Measurements from ENCODE around the gene TRMT6.

TRMT6 gene, protein sequence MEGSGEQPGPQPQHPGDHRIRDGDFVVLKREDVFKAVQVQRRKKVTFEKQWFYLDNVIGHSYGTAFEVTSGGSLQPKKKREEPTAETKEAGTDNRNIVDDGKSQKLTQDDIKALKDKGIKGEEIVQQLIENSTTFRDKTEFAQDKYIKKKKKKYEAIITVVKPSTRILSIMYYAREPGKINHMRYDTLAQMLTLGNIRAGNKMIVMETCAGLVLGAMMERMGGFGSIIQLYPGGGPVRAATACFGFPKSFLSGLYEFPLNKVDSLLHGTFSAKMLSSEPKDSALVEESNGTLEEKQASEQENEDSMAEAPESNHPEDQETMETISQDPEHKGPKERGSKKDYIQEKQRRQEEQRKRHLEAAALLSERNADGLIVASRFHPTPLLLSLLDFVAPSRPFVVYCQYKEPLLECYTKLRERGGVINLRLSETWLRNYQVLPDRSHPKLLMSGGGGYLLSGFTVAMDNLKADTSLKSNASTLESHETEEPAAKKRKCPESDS

DNA sequence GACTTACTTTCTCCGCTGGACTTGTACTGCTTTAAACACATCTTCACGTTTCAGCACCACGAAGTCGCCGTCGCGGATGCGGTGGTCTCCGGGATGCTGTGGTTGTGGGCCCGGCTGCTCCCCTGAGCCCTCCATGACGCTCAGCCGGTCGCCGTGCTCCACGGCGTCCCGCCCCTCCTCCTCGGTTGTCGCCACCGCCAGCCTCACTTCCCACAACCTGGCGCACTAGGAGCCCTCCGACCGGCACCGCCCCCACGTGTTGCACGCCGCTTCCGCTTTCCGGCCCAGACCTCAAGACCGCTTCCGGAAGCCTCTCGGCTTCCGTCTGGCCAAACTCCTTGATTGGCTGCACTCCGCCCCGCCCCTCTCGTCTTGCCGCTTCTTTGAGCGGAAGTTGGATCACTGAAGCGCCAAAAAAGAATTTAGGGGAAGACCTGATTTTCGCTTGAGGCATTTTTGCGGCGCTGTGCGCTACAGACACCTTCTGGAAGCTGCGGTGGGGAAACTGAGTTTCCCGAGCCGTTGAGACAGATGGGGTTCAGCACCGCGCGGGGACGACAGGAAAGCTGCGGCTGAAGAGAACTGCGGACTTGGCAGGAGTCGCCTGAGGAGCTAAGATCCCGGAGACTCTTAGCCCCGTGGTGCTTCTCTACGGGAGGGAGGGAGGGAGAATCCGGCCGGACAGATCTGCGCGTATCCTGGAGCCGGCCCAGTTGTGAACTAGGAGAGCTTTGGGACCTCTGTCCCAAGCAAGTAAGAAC is at the start of gene TRMT6, which contains the start of gene MCM8:
Gene TRMT6, minus strand, starts transcription at position 263 of the 761 bp plus-strand sequence. Its CDS starts 128 bp downstream, at position 135.
Gene MCM8, plus strand, starts transcription at position 382 of the 761 bp plus-strand sequence. CDS start 1,364 bp downstream, outside the sequence.
- DNase-seq = peak; percentile 97

DNA sequence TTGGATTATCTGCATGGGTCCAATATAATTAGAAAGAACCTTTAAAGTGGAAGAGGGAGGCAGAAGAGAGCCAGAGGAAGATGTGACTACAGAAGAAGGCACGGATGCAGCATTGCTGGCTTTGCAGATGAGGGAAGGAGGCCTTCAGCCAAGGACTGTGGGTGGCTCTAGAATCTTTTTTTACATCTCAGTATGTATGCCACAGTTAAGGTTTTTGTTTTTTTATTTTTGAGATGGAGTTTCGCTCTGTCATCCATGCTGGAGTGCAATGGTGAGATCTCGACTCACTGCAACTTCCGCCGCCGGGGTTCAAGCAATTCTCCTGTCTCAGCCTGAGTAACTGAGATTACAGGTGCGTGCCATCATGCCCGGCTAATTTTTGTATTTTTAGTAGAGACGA is 49.5 kb upstream of the TRMT6 start:
- no peak for DNase-seq

DNA sequence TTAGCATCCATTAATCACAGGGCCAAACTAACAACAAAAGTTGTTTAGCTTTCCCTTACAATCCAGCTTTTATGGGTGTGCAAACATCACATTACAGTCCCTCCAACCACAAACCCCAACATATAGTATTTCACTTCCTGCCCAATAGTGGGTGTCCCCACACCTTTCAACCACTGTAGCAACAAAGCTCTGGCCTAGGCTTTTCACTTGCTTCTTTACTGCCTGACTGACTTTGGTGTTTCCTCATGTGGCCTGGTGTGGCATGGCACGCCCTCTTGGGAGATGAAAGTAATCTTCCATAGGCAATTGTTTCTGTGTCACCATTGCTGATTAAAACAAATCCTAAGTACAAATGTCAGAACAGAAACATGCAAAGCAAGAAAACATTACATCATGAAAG is 46.4 kb upstream of the TRMT6 start:
- DNase-seq = no peak

DNA sequence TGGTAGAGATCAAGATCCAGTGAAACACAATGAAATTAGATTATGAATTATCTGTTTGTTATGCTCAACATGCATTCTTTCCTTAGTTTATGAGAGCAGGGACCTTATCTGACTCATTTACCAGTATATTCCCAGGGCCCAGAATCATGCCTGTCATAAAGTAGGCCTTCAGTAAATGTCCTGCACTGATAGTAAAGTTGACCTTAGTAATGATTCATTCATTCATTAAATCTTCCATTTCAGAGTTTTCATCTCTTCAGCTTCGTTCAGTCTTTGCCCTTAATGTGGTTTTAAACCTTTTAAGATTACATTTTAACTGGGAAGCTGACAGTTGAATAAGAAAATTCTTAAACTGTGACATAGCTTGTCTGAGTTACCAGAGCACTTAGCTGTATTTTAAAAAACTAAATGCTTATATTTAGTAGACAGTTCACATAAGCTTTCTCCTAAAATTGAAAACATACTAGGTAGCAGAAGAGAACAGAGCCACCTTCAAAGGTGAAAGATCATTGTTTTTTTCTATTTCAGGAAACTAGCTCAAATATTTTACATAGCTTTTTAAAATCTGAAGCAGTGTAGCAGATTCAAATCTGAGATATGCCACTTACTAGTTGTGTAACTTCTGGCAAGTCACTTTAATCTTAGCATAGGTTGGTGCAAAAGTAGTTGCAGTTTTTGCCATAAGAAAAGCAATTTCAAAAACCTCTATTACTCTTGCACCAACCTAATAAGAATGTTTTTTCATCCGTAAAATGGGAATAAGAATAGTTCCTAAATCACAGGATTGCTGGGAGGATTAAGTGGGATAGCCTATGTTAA is 41.5 kb upstream of the TRMT6 start:
- no peak for DNase-seq

DNA sequence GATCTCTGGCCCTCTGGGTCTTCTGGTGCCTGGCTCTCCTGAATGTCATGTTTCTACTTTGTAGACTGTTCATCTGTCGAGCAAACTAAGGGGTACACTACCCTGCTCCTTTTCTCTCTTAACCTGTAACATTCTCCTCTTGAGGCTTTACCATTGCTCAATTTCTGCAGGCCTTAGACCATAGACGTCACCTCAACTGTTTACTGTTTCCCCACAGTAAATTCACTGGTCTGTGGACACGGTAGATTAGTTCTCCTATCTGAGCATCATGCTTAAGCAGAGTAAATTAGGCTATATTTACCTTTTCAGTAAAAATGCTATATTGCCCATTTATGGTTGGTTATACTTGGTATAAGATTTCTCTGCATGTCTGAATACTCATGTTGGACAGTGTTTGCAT is 40.6 kb upstream of the TRMT6 start:
- no peak for DNase-seq

DNA sequence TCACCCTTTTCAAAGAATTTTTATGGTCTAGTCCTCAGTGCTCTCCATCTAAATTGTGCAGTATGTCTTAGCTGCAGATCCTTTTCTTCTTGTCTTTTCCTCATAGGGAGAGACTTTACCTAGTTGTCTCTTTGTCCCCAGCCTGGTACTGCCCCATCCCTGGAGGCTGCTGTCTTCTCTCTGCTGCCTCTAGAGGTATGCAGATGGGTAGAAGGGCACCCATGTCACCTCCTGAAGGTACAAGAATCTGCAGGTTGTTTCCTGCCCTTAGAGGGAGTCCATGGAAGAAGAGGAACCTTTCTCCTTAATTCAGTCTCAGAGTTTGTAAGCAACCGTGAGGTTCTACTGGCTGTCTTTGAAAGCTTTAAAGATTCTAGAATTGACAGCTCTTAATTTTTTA is 39.2 kb upstream of the TRMT6 start:
- DNase-seq = no peak

DNA sequence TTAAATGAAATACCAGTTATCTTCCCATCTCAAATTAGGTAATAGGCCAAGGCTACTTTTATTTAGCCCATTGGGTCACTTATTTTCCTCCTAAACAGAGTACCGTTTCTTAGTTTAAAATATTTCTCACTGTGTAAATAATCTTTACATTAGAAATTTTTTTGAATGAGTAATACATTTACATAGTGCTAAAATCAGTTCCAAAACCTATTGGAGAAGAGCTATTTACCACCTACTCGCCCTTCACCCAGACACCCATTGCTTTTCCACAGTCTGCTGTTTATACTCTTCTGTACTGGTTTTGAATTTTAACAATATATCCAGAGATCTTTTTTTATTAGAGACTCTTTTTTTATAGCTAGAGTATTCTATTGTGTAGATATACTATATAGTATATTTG is 37.0 kb upstream of the TRMT6 start:
- no peak for DNase-seq

DNA sequence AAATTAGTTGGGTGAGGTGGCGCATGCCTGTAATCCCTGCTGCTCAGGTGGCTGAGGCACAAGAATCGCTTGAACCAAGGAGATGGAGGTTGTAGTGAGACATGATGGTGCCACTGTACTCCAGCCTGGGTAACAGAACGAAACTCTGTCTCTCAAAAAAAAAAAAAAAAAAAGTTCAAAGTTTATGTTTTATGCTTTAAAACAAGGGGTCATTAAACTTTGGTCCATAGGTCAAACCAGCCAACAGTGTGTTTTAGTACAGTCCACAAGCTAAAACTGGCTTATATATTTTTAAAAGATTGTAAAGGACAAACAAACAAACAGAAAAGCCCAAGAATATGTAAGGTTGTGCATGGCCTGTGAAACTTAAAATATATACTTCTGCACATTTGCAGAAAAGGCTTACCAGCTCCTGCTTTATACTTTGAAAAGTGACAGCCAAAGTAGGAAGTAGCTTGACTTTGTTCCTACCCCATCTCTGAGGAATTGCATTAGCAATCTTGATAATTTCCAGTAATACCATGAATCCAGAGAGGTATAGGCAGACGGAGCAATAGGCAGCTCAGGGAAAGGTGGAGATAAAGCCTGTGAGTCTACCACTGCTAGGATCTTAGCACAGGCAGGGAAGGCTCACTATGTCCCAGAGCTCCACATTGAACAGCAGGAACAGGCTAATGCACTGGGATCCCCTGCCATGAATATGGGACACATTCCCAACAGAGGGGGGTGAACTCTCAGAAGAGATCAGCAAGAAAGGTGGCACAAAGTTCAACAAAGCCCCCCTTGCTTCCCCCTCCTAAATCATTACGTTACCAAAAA is 30.6 kb upstream of the TRMT6 start:
- DNase-seq = no peak

DNA sequence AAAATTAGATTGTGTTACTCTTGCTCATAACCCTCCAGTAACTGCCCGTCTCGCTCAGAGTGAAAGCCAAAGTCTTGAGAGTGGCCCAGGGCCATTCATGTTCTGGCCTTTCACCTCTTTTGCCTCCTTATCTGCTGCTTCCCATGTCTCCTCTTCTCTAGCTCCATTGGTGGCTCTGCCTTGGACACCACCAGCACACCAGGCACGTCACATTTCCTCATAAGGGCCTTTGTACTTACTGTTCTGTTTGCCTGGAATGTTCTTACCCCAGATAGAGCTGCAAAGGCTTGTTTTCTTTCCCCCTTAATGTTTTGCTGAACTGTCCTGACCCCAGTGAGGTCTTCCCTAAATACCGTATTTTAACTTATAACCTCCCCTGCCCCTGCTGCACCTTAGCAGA is 29.5 kb upstream of the TRMT6 start:
- no peak for DNase-seq

DNA sequence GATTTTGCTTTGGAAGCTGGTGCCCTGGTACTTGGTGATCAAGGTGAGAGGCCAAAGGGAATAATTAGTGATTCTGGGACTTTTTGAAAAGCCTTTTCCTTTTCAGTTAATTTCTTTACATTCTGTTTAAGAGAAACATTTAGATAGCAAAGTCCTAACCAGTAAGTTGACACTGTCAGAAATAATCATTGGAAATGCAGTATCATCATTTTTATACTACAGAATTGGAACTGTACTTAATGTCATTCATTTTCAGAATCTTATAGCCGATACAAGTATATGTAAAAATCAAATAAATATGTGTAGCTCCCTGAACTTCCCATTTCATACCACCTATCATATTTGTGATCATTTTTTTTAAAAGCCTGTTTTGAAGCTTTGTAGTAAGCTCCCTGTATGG is 27.6 kb upstream of the TRMT6 start:
- no peak for DNase-seq

DNA sequence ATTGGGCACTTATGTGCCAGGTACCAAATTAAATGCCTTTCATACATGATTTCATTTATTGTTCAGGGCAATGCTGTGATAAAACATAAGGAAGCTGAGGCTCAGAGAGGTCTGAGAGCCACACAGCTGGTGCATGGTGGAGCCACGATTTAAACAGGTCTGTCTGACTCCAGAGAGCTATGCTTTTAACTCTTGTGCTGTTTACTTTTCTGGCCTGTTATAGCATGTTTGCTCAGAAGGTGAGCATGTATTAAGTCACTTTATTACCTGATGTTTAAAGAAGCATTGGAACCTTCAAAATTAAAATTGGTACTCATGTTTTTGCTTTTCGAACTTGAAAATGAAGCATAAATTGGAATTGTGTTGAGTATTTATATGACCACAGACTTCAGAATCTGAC is 26.9 kb upstream of the TRMT6 start:
- no peak for DNase-seq

DNA sequence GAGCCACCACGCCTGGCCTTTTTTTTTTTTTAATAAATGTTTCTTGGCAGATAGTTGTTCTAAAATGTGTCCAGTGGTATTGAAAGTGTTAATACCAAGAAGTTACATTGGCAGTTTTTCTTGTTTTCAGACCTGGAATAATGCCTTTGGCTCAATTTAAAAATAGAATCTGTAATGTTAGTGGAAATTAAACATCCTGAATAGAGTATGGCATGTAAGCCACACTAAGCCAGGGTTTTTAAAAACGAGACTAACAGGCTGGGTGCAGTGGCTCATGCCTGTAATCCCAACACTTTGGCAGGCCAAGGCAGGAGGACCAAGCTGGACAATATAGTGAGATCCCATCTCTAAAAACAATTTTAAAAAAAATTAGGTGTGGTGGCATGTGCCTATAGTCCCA is 25.4 kb upstream of the TRMT6 start:
- DNase-seq = no peak

DNA sequence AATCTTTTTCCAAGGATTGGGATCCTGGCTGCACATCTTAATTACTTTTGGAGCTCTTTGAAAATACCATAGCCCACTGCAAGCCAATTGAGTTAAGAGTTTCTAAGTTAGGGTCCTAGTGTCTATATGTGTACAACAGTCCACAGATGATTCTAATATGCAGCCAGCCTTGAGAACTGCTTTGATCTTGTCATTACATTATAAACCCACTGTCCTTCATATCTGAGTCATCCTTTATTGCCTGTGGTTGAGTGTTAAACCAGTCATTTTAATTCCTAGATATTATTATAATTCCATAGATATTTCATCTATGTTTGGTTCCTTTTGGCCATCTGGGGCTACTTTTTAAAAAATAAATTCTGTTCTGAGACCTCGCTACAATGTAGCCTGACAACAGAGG is 24.2 kb upstream of the TRMT6 start:
- no peak for DNase-seq

DNA sequence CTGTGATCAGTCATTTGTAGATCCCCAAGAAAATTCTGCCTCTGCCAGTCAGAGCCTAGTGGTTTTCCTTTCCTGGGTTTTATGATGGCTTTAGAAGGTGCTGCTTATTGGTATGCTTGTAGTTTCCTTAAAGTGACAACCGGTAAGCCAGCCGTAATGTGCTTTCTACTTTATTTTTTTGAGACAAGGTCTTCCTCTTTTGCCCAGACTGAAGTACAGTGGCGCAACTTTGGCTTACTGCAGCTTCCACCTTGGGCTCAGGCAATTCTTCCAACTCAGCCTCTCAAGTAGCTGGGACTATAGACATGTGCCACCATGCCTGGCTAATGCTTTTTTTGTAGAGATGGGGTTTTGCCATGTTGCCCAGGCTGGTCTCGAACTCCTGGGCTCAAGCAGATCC is 23.6 kb upstream of the TRMT6 start:
- no peak for DNase-seq

DNA sequence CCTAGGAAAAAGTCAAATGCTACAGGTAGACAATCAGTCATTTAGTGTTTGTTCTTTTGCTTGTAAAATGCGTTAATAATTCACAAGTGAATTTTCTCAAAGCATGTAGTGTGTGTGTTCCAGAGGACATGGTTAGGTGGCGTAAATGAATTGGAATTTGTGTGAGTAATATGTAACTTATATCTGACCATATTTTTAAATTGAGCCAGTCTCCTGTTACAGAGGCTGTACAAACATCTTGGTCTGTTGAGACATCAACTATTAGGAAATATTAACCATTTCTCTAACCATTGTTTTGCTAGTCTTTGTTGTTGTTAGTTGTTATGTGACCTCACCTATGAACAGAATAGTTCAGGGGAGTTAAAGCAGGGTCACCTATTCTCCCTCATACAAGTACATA is 22.8 kb upstream of the TRMT6 start:
- DNase-seq = no peak

DNA sequence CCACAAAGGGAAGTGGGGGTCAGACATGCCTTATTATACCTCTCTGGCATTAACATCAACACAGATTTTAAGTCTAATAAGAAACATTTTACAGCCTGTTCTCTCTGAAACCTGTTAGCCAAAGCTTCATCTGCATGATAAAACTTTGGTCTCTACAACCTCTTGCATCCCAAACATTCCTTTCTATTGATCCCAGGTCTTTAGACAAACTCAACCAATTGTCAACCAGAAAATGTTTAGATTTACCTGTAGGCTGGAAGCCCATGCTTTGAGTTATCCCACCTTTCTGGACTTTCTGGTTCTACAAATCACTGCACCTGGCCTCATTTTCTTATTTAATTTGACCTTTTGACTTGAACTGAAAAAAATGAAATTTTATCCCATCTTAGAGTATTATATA is 20.9 kb upstream of the TRMT6 start:
- no peak for DNase-seq

DNA sequence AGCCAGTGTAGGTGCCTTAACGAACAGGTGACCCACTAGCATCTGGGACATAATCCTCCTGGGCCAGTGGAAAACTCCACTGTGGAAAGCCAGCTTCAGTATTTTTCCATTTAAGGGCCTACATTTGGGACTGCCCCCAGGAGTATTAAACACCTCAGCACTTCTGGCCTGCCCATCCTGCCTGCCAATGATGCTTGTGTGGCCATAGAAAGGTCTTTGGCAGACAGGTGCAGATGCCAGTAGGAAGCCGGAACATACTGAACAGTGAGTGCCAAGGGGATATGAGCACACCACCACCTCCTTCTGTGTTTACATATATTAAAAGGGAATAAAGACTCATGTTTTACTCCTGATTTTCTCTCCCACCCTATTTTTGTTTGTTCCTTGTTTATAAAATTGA is 20.0 kb upstream of the TRMT6 start:
- DNase-seq = no peak

DNA sequence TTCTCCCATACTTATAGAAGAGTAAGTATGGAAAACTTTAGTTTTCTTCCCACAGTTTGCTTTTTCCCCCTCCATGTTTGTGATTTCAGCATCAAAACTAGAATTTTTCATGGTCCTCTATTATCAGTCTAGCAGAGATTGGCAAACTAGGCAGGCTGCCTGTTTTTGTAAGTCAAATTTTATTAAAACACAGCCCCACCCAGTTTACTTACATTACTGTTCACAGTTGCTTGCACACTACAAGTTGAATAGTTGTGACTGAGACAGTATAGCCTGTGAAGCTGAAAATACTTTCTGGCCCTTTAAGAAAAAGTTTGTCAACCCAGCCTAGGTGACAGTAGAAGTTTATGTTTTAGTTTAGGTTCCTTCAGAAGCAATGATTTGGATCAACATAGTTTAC is 19.6 kb upstream of the TRMT6 start:
- no peak for DNase-seq

DNA sequence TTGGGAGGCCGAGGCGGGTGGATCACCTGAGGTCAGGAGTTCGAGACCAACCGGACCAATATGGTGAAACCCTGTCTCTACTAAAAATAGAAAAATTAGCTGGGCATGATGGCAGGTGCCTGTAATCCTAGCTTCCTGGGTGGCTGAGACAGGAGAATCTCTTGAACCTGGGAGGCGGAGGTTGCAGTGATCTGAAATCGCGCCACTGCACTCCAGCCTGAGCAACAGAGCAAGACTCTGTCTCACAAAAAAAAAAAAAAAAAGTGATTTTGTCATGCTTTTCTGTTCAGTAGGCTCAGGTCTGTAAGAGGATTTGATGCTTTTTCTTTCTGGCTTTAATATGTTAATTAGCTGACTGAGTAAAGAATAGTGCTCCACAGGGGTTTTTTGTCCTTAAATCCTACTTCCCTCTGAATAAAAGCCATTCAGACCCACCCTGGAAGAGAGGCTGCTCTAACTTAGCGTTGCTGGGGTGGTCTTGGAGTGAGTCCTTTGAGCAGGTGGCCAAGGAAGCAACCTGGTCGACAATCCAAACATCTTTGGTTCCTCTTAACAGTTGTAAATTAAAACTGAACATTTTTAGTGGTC is 19.1 kb upstream of the TRMT6 start:
- DNase-seq = no peak

DNA sequence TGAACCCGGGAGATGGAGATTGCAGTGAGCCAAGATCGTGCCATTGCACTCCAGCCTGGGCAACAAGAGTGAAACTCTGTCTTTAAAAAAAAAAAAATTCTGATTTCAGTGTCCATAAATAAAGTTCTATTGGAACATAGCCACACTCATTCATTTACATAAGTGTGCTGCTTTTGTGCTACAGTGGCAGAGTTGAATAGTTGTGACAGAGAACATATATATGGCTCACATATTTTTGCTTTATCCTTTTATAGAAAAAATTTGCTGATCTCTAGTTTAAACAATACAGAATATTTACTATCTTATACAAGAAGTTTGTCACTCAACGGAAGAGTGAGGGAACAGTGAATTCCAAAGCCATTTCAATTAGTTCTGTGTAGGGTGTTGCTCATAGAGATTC is 18.1 kb upstream of the TRMT6 start:
- no peak for DNase-seq

DNA sequence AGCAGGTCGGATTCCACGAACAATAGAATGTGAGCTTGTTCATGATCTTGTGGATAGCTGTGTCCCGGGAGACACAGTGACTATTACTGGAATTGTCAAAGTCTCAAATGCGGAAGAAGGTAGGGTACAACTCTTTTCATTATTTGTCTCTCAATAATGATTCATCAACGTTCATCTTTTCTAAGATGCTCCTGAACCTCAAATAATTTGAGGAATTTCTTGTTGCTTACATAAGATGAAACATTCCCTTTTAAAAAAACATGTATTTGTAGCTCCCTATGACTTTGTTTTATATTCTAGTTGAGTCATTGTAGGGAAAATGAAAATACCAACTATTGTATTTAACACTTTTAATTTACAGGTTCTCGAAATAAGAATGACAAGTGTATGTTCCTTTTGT is 17.1 kb upstream of the TRMT6 start:
- no peak for DNase-seq

DNA sequence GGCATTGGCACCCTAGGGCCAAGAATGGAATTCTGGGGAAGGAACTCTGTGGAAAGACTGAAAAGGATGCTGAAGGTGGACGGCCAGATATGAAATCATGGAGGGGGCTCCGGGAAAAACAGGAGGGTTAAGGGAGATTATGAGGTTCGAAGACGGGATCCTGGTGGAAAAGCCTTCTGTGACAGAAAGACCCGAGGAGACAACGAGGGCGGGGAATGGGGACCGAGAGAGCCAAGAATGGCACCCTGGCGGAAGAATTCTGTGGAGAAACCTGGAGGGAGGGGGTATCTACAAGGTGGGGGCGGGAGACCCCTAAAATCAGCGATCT is 426 bp downstream of the TRMT6 start:
- DNase-seq = no peak

Measured in NCI-H524 treated with DMSO at 0.1 percent for 48 hours (cell line).